Loucy (cell line): ENCODE data around the gene SOCS6.

ENCODE experiments used
- EZH2phosphoT487 ChIP-seq: fragments of 200-600 bp; IDR thresholded peaks from 2 replicates; pipeline ENCODE4 v1.6.1; 2018; ENCODE audit warnings: antibody characterized with exemption, mild to moderate bottlenecking, moderate library complexity, borderline replicate concordance
- TF ChIP-seq, protein P1 (sequence below): fragments of 200-600 bp; sonication (generic); conservative IDR thresholded peaks from 2 replicates; pipeline ENCODE4 v1.5.1; 2014; ENCODE audit warnings: mild to moderate bottlenecking, antibody characterized with exemption, low read length

DNA sequence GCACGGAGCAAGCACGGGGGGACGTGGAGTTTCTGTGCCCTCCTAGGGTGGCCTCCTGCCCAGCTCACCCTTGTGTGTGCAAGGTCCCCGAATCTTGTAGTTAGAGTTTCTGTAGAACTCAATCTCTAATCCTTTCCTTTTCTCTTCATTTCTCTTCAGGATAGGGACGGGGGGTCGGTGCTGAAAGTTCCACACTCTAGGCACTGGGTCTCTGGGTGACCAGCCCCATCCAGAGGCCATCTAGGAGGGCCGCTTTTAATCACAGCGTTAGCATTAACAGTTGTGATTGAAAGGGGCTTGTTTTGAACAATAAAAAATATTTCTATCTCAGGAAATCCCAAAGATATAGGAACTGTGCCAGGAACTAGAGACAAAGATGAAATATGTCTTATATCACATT is 10.5 kb downstream of the SOCS6 start:
- TF ChIP-seq, protein P1, sequence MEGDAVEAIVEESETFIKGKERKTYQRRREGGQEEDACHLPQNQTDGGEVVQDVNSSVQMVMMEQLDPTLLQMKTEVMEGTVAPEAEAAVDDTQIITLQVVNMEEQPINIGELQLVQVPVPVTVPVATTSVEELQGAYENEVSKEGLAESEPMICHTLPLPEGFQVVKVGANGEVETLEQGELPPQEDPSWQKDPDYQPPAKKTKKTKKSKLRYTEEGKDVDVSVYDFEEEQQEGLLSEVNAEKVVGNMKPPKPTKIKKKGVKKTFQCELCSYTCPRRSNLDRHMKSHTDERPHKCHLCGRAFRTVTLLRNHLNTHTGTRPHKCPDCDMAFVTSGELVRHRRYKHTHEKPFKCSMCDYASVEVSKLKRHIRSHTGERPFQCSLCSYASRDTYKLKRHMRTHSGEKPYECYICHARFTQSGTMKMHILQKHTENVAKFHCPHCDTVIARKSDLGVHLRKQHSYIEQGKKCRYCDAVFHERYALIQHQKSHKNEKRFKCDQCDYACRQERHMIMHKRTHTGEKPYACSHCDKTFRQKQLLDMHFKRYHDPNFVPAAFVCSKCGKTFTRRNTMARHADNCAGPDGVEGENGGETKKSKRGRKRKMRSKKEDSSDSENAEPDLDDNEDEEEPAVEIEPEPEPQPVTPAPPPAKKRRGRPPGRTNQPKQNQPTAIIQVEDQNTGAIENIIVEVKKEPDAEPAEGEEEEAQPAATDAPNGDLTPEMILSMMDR = no peak
- no peak for TF ChIP-seq EZH2phosphoT487
